NB4 (cell line): ENCODE measurements around the gene RNF146.

Experiments
- CTCF ChIP-seq: IDR thresholded peaks from one replicate; pipeline ENCODE4 v1.5.1; 2012; ENCODE audit warnings: low read depth, low read length
- MYC ChIP-seq: IDR thresholded peaks from 2 replicates; pipeline ENCODE4 v1.6.1; 2011; ENCODE audit warnings: low read depth, low read length
- POLR2A ChIP-seq: IDR thresholded peaks from 2 replicates; pipeline ENCODE4 v1.6.1; 2011; ENCODE audit warnings: mild to moderate bottlenecking; ENCODE audit not compliant: insufficient read length; ENCODE audit errors: extremely low read depth

DNA sequence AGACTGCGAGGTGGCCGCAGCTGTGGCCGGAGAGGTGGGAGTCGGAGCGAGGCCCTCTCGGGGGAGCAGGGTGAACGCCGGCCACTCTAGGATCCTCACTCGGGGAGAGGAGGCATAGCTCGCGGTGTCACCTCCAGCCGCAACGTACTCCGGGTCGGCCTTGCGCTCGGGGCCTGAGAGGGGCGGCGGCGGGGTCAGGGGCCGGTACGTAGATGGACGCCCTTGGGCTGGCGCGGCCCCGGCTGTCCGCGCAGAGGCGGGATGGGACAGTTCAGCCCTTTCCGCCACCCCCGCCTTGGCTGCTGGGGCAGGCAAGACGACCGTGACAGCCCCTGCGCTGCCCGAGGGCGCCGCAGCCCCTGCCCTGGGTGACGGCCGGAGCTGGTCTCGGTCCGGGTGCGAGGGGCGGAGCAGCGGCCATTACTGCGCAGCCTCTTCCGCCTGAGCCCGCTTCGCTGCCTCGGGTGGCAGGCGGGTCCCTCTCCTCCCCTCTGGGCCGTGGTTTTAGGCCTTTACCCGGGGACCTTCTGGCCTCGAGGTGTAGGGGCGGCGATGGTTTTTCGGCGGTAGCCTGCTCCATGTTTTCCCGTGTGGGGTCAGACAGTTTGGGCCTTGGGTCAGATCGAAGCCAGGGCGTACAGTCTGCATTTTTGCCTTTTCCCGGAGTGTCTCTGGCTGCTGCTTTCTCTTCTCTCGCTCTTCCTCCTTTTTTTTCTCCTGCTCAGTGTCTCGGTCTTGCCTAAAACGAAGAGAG is 405 bp downstream of the RNF146 start:
- TF ChIP-seq CTCF, result no peak
- peak; percentile 86 for TF ChIP-seq POLR2A
- TF ChIP-seq MYC, result peak; percentile 23; the same call in 1 of the 2 replicates
